ENCODE data around the gene CLEC16A.

- TF ChIP-seq POLR2A (IDR thresholded peaks at IDR 0.05; ENCODE audit: low read length) (no peak), GATA1 (IDR thresholded peaks at IDR 0.05; ENCODE audit: low read depth, low read length) (no peak)
Measured at GRCh38 chr16:11036868-11037410, 92.6 kb downstream of the CLEC16A start.
